GM12878 (cell line): ENCODE results near the gene ANO7. TPM values are rescaled to one million over a fixed set of nuclear protein-coding genes. Genes with fewer than 3 reads are reported as not detected.

Experiments used
- ATAC-seq: fragments of 200-7000 bp; cut with Tn5 transposase; 3 replicates; pipeline ENCODE4 v1.9.1; 2020; ENCODE audit warnings: mild to moderate bottlenecking, moderate library complexity
- BruUV-seq: library from RNA; stranded (reverse); fragments of 400-500 nt; replicated peaks from 2 replicates; lab custom pipeline; 2021; lab: Mats Ljungman, UMichigan
- CTCF ChIA-PET: fragments of 300-600 bp; sonication (Branson Sonifier 250); formaldehyde crosslinking; extraction: SDS; loops from one replicate; lab custom pipeline; 2021; ENCODE audit warnings: inconsistent platforms; lab: Yijun Ruan, JAX
- POLR2A ChIA-PET: fragments of 350-600 bp; formaldehyde crosslinking; extraction: SDS; loops from one replicate; lab custom pipeline; 2021; ENCODE audit warnings: inconsistent platforms; lab: Charles Lee
- RAD21 ChIA-PET: fragments of 300-600 bp; sonication (Branson Sonifier 250); formaldehyde crosslinking; loops from one replicate; lab custom pipeline; 2023; ENCODE audit warnings: antibody characterized with exemption; ENCODE audit not compliant: unreplicated experiment; lab: Charles Lee
- SMC1A ChIA-PET: fragments of 300-600 bp; sonication (Branson Sonifier 250); formaldehyde crosslinking; loops from one replicate; lab custom pipeline; 2023; ENCODE audit not compliant: unreplicated experiment, uncharacterized antibody; lab: Charles Lee
- DNase-seq: peaks from one replicate; pipeline ENCODE4 v3.0.0-alpha.2; 2011; ENCODE audit warnings: low read depth, low spot score
- FAIRE-seq: peaks from 3 replicates; lab custom pipeline; 2011; peaks lifted over from hg19 to GRCh38; lab: Jason Lieb, UNC
- H2AFZ ChIP-seq: 2 replicates; pipeline ENCODE4 v1.6.0; 2011; ENCODE audit warnings: low read depth, low read length, control low read depth; ENCODE audit not compliant: control insufficient read depth
- H3K27ac ChIP-seq: 2 replicates; pipeline ENCODE4 v1.5.1; 2011; ENCODE audit warnings: control low read depth; ENCODE audit not compliant: control insufficient read depth, insufficient read depth
- H3K27me3 ChIP-seq, 2 experiments: replicated peaks in 1 of 2; 2 replicates each; pipeline versions ENCODE4 v1.6.0 to v1.6.1; 2011; ENCODE audit warnings: low read length in 1 of 2; ENCODE audit not compliant: control insufficient read depth in 2 of 2, insufficient read depth in 2 of 2
- H3K36me3 ChIP-seq, 2 experiments: 2 replicates each; pipeline ENCODE4 v1.5.1; 2011; ENCODE audit warnings: low read length in 1 of 2; ENCODE audit not compliant: control insufficient read depth in 2 of 2, insufficient read depth in 2 of 2
- H3K4me1 ChIP-seq: 2 replicates; pipeline ENCODE4 v1.6.1; 2011; ENCODE audit warnings: mild to moderate bottlenecking, low read length, moderate library complexity, mixed read lengths; ENCODE audit not compliant: control insufficient read depth, insufficient read depth
- H3K4me2 ChIP-seq: 2 replicates; pipeline ENCODE4 v1.6.0; 2011; ENCODE audit warnings: control low read depth; ENCODE audit not compliant: control insufficient read depth, insufficient read depth
- H3K4me3 ChIP-seq: fragments of 200-600 bp; sonication (generic); 2 replicates; pipeline ENCODE4 v1.5.1; 2016
- H3K79me2 ChIP-seq: 2 replicates; pipeline ENCODE4 v1.6.0; 2011; ENCODE audit warnings: low read length; ENCODE audit not compliant: control insufficient read depth, insufficient read depth
- H3K9ac ChIP-seq: 2 replicates; pipeline ENCODE4 v1.8.0; 2011; ENCODE audit warnings: low read length, control low read depth, mixed read lengths; ENCODE audit not compliant: control insufficient read depth, insufficient read depth
- H3K9me3 ChIP-seq: replicated peaks from 3 replicates; pipeline ENCODE4 v1.5.1; 2011; ENCODE audit warnings: mild to moderate bottlenecking, low read length; ENCODE audit not compliant: control insufficient read depth, insufficient read depth
- H4K20me1 ChIP-seq: 2 replicates; pipeline ENCODE4 v1.6.0; 2011; ENCODE audit not compliant: control insufficient read depth, insufficient read depth
- CEBPB ChIP-seq, 2 experiments: fragments of 150-350 bp in 1 of 2; IDR thresholded peaks; 2 replicates each; pipeline ENCODE4 v1.6.1; 2012 to 2014; ENCODE audit warnings: low read depth in 2 of 2, low read length in 2 of 2, borderline replicate concordance in 1 of 2, inconsistent platforms in 1 of 2
- EGR1 ChIP-seq, 2 experiments: IDR thresholded peaks; 1 replicate in 1 of 2; 2 replicates in 1 of 2; pipeline ENCODE4 v1.6.1; 2011 to 2012; ENCODE audit warnings: low read depth in 2 of 2, low read length in 2 of 2, borderline replicate concordance in 1 of 2, mild to moderate bottlenecking in 1 of 2, moderate library complexity in 1 of 2
- GABPA ChIP-seq: IDR thresholded peaks from 2 replicates; pipeline ENCODE4 v1.6.1; 2014; ENCODE audit warnings: antibody characterized with exemption, low read depth, mild to moderate bottlenecking, inconsistent platforms
- GATAD2B ChIP-seq: fragments of 450-650 bp; conservative IDR thresholded peaks from 2 replicates; pipeline ENCODE4 v1.6.1; 2017; ENCODE audit warnings: low read depth, mild to moderate bottlenecking, moderate library complexity
- JUNB ChIP-seq: IDR thresholded peaks from 2 replicates; pipeline ENCODE4 v1.6.1; 2016; ENCODE audit warnings: antibody characterized with exemption, mild to moderate bottlenecking
- NR2C2 ChIP-seq: IDR thresholded peaks from 2 replicates; pipeline ENCODE4 v1.6.1; 2011; ENCODE audit warnings: borderline replicate concordance, low read depth; ENCODE audit not compliant: control insufficient read depth, insufficient read length
- PAX5 ChIP-seq: IDR thresholded peaks from 2 replicates; pipeline ENCODE4 v1.6.1; 2011; ENCODE audit warnings: low read depth, low read length, borderline replicate concordance
- RBBP5 ChIP-seq: fragments of 200-600 bp; sonication (generic); conservative IDR thresholded peaks from 2 replicates; pipeline ENCODE4 v1.6.1; 2016
- RCOR1 ChIP-seq: conservative IDR thresholded peaks from 2 replicates; pipeline ENCODE4 v1.6.1; 2012; ENCODE audit warnings: low read depth, low read length, improper control_type of control experiment
- SREBF2 ChIP-seq: IDR thresholded peaks from 2 replicates; pipeline ENCODE4 v1.6.1; 2012; ENCODE audit warnings: mild to moderate bottlenecking, low read length
- SRF ChIP-seq, 2 experiments: IDR thresholded peaks; 2 replicates each; pipeline ENCODE4 v1.6.1; 2011; ENCODE audit warnings: low read depth in 2 of 2, low read length in 2 of 2, mild to moderate bottlenecking in 1 of 2, moderate library complexity in 1 of 2
- TBL1XR1 ChIP-seq: IDR thresholded peaks from 2 replicates; pipeline ENCODE4 v1.6.1; 2012; ENCODE audit warnings: low read depth, low read length, improper control_type of control experiment
- TCF7 ChIP-seq: IDR thresholded peaks from 2 replicates; pipeline ENCODE4 v1.6.1; 2014; ENCODE audit warnings: antibody characterized with exemption, borderline replicate concordance
- USF1 ChIP-seq: IDR thresholded peaks from 2 replicates; pipeline ENCODE4 v1.6.1; 2011; ENCODE audit warnings: borderline replicate concordance, low read depth, mild to moderate bottlenecking, moderate library complexity, mixed read lengths, low read length; ENCODE audit not compliant: insufficient read depth; ENCODE audit errors: extremely low read length
- WGBS: methylation state at CpG from one replicate; pipeline ENCODE4 v1.1.6; 2016; ENCODE audit warnings: low lambda C conversion rate; ENCODE audit not compliant: insufficient replicate concordance, insufficient coverage; ENCODE audit errors: missing lambda C conversion rate; 5-methylcytosine and 5-hydroxymethylcytosine counted together
- in situ Hi-C: fragments of 300-500 bp; cut with MboI; formaldehyde crosslinking; loops from 9 replicates; pipeline ENCODE4 v1.14.3; 2018; ENCODE audit warnings: mixed read lengths
- intact Hi-C: fragments of 100-400 bp; cut with micrococcal nuclease; formaldehyde crosslinking; loops from one replicate; pipeline ENCODE4 v1.14.2; 2022; ENCODE audit not compliant: unreplicated experiment
- polyA plus RNA-seq, 11 experiments: library from polyadenylated mRNA; depleted of rRNA in 4 of 11; unstranded in 6 of 11; stranded (reverse) in 5 of 11; fragments of >200 nt; fragmentation: Nextera tagmentation in 4 of 11; fragmentation: Illumina TruSeq in 1 of 11; extraction: Ambion mirVana in 4 of 11; extraction: Trizol in 1 of 11; gene quantifications; 1 replicate in 1 of 11; 2 replicates in 10 of 11; pipeline versions ENCODE4 v1.2.1 to v1.2.3, GENCODE V29; 2011 to 2016; ENCODE audit warnings: inconsistent platforms in 2 of 11, missing spikeins in 2 of 11, low read depth in 1 of 11
- total RNA-seq, 4 experiments: library from RNA; depleted of rRNA in 3 of 4; stranded (reverse); fragments of >200 nt in 3 of 4; fragmentation: Illumina TruSeq in 1 of 4; extraction: Trizol in 1 of 4; gene quantifications; 2 replicates each; pipeline versions ENCODE4 v1.2.1 to v1.2.3, GENCODE V29; 2013 to 2021

Gene ANO7
- total and polyA plus RNA-seq, 10 of the 15 experiments (the other 5 are each of a cell fraction or from before 2014, with no cell fraction given) = 0.08 to 1.4 (median 0.44) TPM

DNA sequence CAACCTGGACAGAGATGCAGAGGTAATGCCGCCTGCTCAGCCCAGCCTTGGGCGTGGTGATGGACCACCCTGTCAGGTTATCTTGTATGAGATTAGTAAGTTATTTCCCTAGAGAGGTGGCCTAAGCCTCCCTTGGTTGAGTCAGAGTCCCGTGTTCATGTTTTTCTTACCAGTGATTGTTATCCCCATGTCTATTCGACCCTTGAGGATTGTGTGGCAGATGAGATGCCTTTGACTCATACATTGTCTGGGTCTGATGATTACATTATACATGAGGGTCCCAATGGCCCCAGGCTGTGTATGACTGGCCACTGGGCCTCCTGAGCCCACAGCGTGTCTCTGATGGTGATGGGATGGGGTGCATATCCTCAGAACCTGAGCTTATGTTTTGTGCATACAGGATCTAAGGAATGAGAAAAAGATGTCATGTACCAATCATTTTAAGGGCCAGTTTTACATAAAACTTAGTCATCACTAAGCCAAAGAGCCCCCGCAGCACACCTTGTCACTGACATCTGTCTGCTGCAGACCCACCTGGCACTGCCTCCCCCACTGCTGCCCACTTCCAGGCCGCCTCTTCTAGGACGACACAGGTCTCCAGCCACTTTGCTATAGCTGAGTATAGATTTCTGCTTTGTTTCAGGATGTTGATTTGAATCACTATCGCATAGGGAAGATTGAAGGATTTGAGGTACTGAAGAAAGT lies 30.5 kb upstream of the ANO7 start:
- intact Hi-C loops = no loop called here
- BruUV-seq = no TSS peak
- H3K4me2 ChIP-seq = no peak overlapping the region
- no peaks in the 10 kb centered on the region for H4K20me1 ChIP-seq
- ATAC-seq = no peak
- no peak overlapping the region for H3K4me3 ChIP-seq
- no peaks in the 10 kb centered on the region for H3K9me3 ChIP-seq
- ChIA-PET CTCF (interaction anchor here (1.4 kb wide), 1 partner anchor 166 kb away, joined by 3 read pairs; no protein-coding TSS in a partner anchor), POLR2A (no interaction called here)
- no peak for FAIRE-seq
- H3K9ac ChIP-seq = no peak overlapping the region
- WGBS = 67% methylated on average over 9 of the region's 9 CpGs
- H3K27me3 ChIP-seq = no peaks in the 10 kb centered on the region
- TF ChIP-seq GATAD2B (no peak), USF1 (no peak), NR2C2 (no peak), RBBP5 (no peak), EGR1 (IDR thresholded peaks at IDR 0.05; ENCODE audit: borderline replicate concordance in 1 of 2, low read depth in 2 of 2, low read length in 2 of 2) (no peak), TBL1XR1 (no peak), SRF (IDR thresholded peaks at IDR 0.05; ENCODE audit: low read depth in 2 of 2, low read length in 2 of 2) (no peak), PAX5 (no peak), CEBPB (IDR thresholded peaks at IDR 0.05; ENCODE audit: borderline replicate concordance in 1 of 2, low read depth in 2 of 2, low read length in 2 of 2) (no peak), GABPA (no peak), RCOR1 (no peak), SREBF2 (no peak), TCF7 (no peak), JUNB (no peak)
- TF ChIP-seq, all 136 proteins: peak for 0
- Histone ChIP-seq H3K79me2 (no peaks in the 10 kb centered on the region; the same call in 1 of the 2 replicates), H2AFZ (no peak overlapping the region), H3K36me3 (peaks cover 8 to 40% of the 10 kb centered on the region in 2 experiments), H3K27ac (no peak overlapping the region), H3K4me1 (no peaks in the 10 kb centered on the region; the same call in 1 of the 2 replicates)
- RAD21 ChIA-PET = no interaction called here
- SMC1A ChIA-PET = no interaction called here
- in situ Hi-C loops = no loop called here
- DNase-seq = no peak
